Measurements from ENCODE around the gene ANG. TPM values are rescaled to one million over a fixed set of nuclear protein-coding genes. Genes with fewer than 3 reads are reported as not detected.

The ANG gene
- total and polyA plus RNA-seq, 2 of the 8 experiments (the other 6 are each of a cell fraction or from before 2014, with no cell fraction given) = 2.2 to 4.6 TPM

- no peak overlapping the region for H2BK5ac ChIP-seq (ENCODE audit: low read depth, low read length)
- no peak overlapping the region for H4K5ac ChIP-seq (ENCODE audit: insufficient read length, low read depth, low read length)
- no peak for TF ChIP-seq RBBP5 (IDR thresholded peaks at IDR 0.05; ENCODE audit: borderline replicate concordance, low read depth, low read length)
- no peaks in the 10 kb centered on the region; a peak in 1 of 4 replicates for H3K9me3 ChIP-seq (ENCODE audit: insufficient read depth in 2 of 2, low read depth in 1 of 2, low read length in 1 of 2)
- WGBS, 2 experiments (ENCODE audit: extremely low coverage in 1 of 2, insufficient coverage in 1 of 2, insufficient read length in 1 of 2, insufficient replicate concordance in 2 of 2, low coverage in 1 of 2, low lambda C conversion rate in 2 of 2, missing lambda C conversion rate in 1 of 2) = 100% methylated on average over 4 of the region's 4 CpGs; no CpG with 5 or more reads in 1 of the 2 experiments
- H2BK12ac ChIP-seq (ENCODE audit: low read depth, low read length) = no peak overlapping the region
- no peak overlapping the region for H2BK15ac ChIP-seq (ENCODE audit: low read length)
- no peak overlapping the region for H3K23ac ChIP-seq (ENCODE audit: insufficient read length)
- ChIA-PET POLR2A (ENCODE audit: partially characterized antibody) (no interaction called here), CTCF (ENCODE audit: partially characterized antibody) (interaction anchor here (1.0 to 8.2 kb wide), 2 partner anchors 7 to 15 kb away, joined by 3 to 70 read pairs; no protein-coding TSS in a partner anchor)
- H3K4me2 ChIP-seq (ENCODE audit: insufficient read depth in 1 of 2, low read depth in 2 of 2, low read length in 2 of 2) = no peak overlapping the region
- H2BK20ac ChIP-seq (ENCODE audit: low read length) = no peak overlapping the region
- no peaks in the 10 kb centered on the region for H3K23me2 ChIP-seq (ENCODE audit: low read depth, low read length)
- no peak overlapping the region for H4K8ac ChIP-seq (ENCODE audit: extremely low read depth, insufficient read depth, low read length)
- FAIRE-seq (no peak), DNase-seq (ENCODE audit: low read depth in 1 of 2, low spot score in 2 of 2) (no peak)
- no peak overlapping the region for H2AK5ac ChIP-seq (ENCODE audit: low read depth, low read length)
- H3K27ac ChIP-seq (ENCODE audit: low read depth, low read length) = no peak overlapping the region
- no peak overlapping the region for H3K14ac ChIP-seq (ENCODE audit: insufficient read length)
- H4K20me1 ChIP-seq (replicated peaks in 1 of 2; ENCODE audit: control insufficient read depth in 1 of 2, insufficient read depth in 2 of 2, low read length in 2 of 2) = no peaks in the 10 kb centered on the region
- H3K4me3 ChIP-seq (ENCODE audit: extremely low read depth in 1 of 4, insufficient read depth in 2 of 4, low read depth in 3 of 4, low read length in 4 of 4) = no peak overlapping the region
- no peak overlapping the region for H3K56ac ChIP-seq (replicated peaks; ENCODE audit: insufficient read length, low read depth, low read length)
- H2BK120ac ChIP-seq (replicated peaks; ENCODE audit: low read depth, low read length) = no peak overlapping the region
- H3K36me3 ChIP-seq (ENCODE audit: control insufficient read depth in 2 of 4, insufficient read depth in 4 of 4, low read length in 3 of 4) = no peaks in the 10 kb centered on the region
- H2AFZ ChIP-seq (ENCODE audit: low read length) = no peak overlapping the region
- no peak overlapping the region for H3K4ac ChIP-seq (replicated peaks; ENCODE audit: insufficient read length, low read depth, low read length)
- H4K91ac ChIP-seq (replicated peaks; ENCODE audit: insufficient read length, low read length) = no peak overlapping the region
- no peak overlapping the region for H3K9ac ChIP-seq (replicated peaks in 1 of 4; ENCODE audit: extremely low read depth in 1 of 4, low read depth in 3 of 4, low read length in 3 of 4)
- no peak overlapping the region for H3K18ac ChIP-seq (ENCODE audit: extremely low read depth, low read length)
- no peaks in the 10 kb centered on the region for H3K4me1 ChIP-seq (replicated peaks in 1 of 4; ENCODE audit: control insufficient read depth in 3 of 4, insufficient read depth in 4 of 4, low read length in 3 of 4)
- H3K79me1 ChIP-seq (ENCODE audit: low read depth, low read length) = no peaks in the 10 kb centered on the region
- no peaks in the 10 kb centered on the region for H3K27me3 ChIP-seq (replicated peaks in 1 of 4; ENCODE audit: control insufficient read depth in 3 of 4, extremely low read depth in 1 of 4, insufficient read depth in 3 of 4, low read length in 3 of 4)
- no peaks in the 10 kb centered on the region for H3K79me2 ChIP-seq (ENCODE audit: control insufficient read depth in 1 of 2, insufficient read depth in 2 of 2, low read length in 2 of 2)
These were observed 53.6 kb downstream of the ANG start for GRCh38 chr14:20742132-20742531.
